ENCODE data around the gene ACADL. TPM values are rescaled to one million over a fixed set of nuclear protein-coding genes. Genes with fewer than 3 reads are reported as not detected.

ACADL gene
- total and polyA plus RNA-seq, 2 of the 8 experiments (the other 6 are each of a cell fraction or from before 2014, with no cell fraction given), result 0.11 to 0.34 TPM

DNA sequence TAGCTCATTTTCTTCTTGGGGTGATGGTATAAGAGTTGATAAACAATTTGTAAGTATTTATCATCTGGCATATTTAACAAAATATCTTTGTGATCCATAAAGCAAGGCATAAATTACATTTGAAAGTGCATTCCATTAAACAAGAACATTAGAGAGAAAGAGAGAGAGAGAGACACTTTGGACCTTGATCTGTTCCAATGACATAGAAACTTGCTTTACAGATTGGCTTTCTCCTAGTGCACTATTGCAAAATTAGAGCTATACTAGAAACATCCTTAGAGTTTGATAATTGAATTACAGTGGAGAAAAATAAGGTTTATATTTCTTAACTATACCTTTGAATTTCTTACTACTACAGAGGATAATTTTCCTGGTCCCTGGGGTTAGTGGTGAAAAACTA lies 5.7 kb upstream of the ACADL start:
- Histone ChIP-seq H3K4me2 (ENCODE audit: insufficient read depth in 1 of 2, low read depth in 2 of 2, low read length in 2 of 2) (no peak overlapping the region), H2BK5ac (ENCODE audit: low read depth, low read length) (no peak overlapping the region), H3K9me3 (ENCODE audit: insufficient read depth in 2 of 2, low read depth in 1 of 2, low read length in 1 of 2) (no peaks in the 10 kb centered on the region), H3K23me2 (ENCODE audit: low read depth, low read length) (no peaks in the 10 kb centered on the region), H2BK20ac (ENCODE audit: low read length) (no peak overlapping the region), H3K27ac (ENCODE audit: low read depth, low read length) (no peak overlapping the region), H3K27me3 (replicated peaks in 1 of 4; ENCODE audit: control insufficient read depth in 3 of 4, extremely low read depth in 1 of 4, insufficient read depth in 3 of 4, low read length in 3 of 4) (peaks cover 0 to 5% (median 1%) of the 10 kb centered on the region in 4 experiments; a peak in 4 of 7 replicates), H3K18ac (ENCODE audit: extremely low read depth, low read length) (no peak overlapping the region), H3K4me1 (replicated peaks in 1 of 4; ENCODE audit: control insufficient read depth in 3 of 4, insufficient read depth in 4 of 4, low read length in 3 of 4) (peaks cover 0 to 3% (median 0%) of the 10 kb centered on the region in 4 experiments; a peak in 2 of 7 replicates), H3K14ac (ENCODE audit: insufficient read length) (no peak overlapping the region), H3K4me3 (ENCODE audit: extremely low read depth in 1 of 4, insufficient read depth in 2 of 4, low read depth in 3 of 4, low read length in 4 of 4) (no peak overlapping the region), H3K79me1 (ENCODE audit: low read depth, low read length) (no peaks in the 10 kb centered on the region), H4K8ac (ENCODE audit: extremely low read depth, insufficient read depth, low read length) (no peak overlapping the region), H3K9ac (replicated peaks in 1 of 4; ENCODE audit: extremely low read depth in 1 of 4, low read depth in 3 of 4, low read length in 3 of 4) (no peak overlapping the region), H3K23ac (ENCODE audit: insufficient read length) (no peak overlapping the region), H2BK15ac (ENCODE audit: low read length) (no peak overlapping the region), H3K79me2 (ENCODE audit: control insufficient read depth in 1 of 2, insufficient read depth in 2 of 2, low read length in 2 of 2) (no peaks in the 10 kb centered on the region), H4K5ac (ENCODE audit: insufficient read length, low read depth, low read length) (no peak overlapping the region), H4K91ac (replicated peaks; ENCODE audit: insufficient read length, low read length) (no peak overlapping the region), H3K56ac (replicated peaks; ENCODE audit: insufficient read length, low read depth, low read length) (no peak overlapping the region), H2AK5ac (ENCODE audit: low read depth, low read length) (no peak overlapping the region), H3K36me3 (ENCODE audit: control insufficient read depth in 2 of 4, insufficient read depth in 4 of 4, low read length in 3 of 4) (no peaks in the 10 kb centered on the region), H4K20me1 (replicated peaks in 1 of 2; ENCODE audit: control insufficient read depth in 1 of 2, insufficient read depth in 2 of 2, low read length in 2 of 2) (no peaks in the 10 kb centered on the region), H3K4ac (replicated peaks; ENCODE audit: insufficient read length, low read depth, low read length) (no peak overlapping the region), H2BK120ac (replicated peaks; ENCODE audit: low read depth, low read length) (no peak overlapping the region), H2AFZ (ENCODE audit: low read length) (no peak overlapping the region), H2BK12ac (ENCODE audit: low read depth, low read length) (no peak overlapping the region)
- ChIA-PET POLR2A (ENCODE audit: partially characterized antibody) (no interaction called here), CTCF (ENCODE audit: partially characterized antibody) (interaction anchor here (0.7 to 1.2 kb wide), 3 partner anchors 12 to 56 kb away, joined by 3 to 4 read pairs (median 3); no protein-coding TSS in a partner anchor)
- FAIRE-seq, result no peak
- no peak for DNase-seq (ENCODE audit: low read depth in 1 of 2, low spot score in 2 of 2)
- TF ChIP-seq SIN3A (conservative IDR thresholded peaks at IDR 0.05 in 1 of 2, IDR thresholded peaks at IDR 0.05 in 1 of 2; ENCODE audit: low read depth in 1 of 2, low read length in 2 of 2) (no peak), JUN (IDR thresholded peaks at IDR 0.05; ENCODE audit: low read depth, low read length) (no peak), SUZ12 (IDR thresholded peaks at IDR 0.05; ENCODE audit: low read length) (no peak), CBX5 (IDR thresholded peaks at IDR 0.05; ENCODE audit: low read depth, low read length) (no peak), TAF7 (optimal IDR thresholded peaks at IDR 0.05; ENCODE audit: borderline replicate concordance, low read depth, low read length) (no peak), KDM1A (IDR thresholded peaks at IDR 0.05; ENCODE audit: borderline replicate concordance, low read length) (no peak), CTBP2 (IDR thresholded peaks at IDR 0.05; ENCODE audit: borderline replicate concordance, insufficient read depth, insufficient read length, low read length) (no peak), NRF1 (IDR thresholded peaks at IDR 0.05; ENCODE audit: low read depth, low read length) (no peak), TCF12 (IDR thresholded peaks at IDR 0.05; ENCODE audit: low read depth, low read length) (no peak), RNF2 (IDR thresholded peaks at IDR 0.05; ENCODE audit: borderline replicate concordance, low read depth, low read length, missing control alignments, poor library complexity, severe bottlenecking) (no peak), SIRT6 (IDR thresholded peaks at IDR 0.05; ENCODE audit: low read length) (no peak)
- TF ChIP-seq, protein P1, sequence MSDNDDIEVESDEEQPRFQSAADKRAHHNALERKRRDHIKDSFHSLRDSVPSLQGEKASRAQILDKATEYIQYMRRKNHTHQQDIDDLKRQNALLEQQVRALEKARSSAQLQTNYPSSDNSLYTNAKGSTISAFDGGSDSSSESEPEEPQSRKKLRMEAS (IDR thresholded peaks at IDR 0.05), result no peak

All from H1 (cell line).